Psoas muscle (tissue), 8 donors: ENCODE results near the gene B3GALT6. TPM values are rescaled to one million over a fixed set of nuclear protein-coding genes. Genes with fewer than 3 reads are reported as not detected.

Experiments used
- ATAC-seq, 4 donors: fragments of 200-7000 bp; cut with Tn5 transposase; one replicate each; pipeline ENCODE4 v1.9.1; 2020; ENCODE audit warnings: moderate library complexity in 3 of 4, mild to moderate bottlenecking in 2 of 4
- DNase-seq, 2 donors: peaks; one replicate each; pipeline ENCODE4 v3.0.0-alpha.2; 2020
- H3K27ac ChIP-seq: fragments of 200-600 bp; one replicate; pipeline ENCODE4 v1.8.0; 2022
- H3K27me3 ChIP-seq, 3 donors: fragments of 200-600 bp in 1 of 3; one replicate each; pipeline versions ENCODE4 v1.6.1 to v1.8.0; 2013 to 2022; ENCODE audit warnings: low read length in 2 of 3, mild to moderate bottlenecking in 2 of 3, moderate library complexity in 1 of 3; ENCODE audit not compliant: insufficient read depth in 3 of 3
- H3K36me3 ChIP-seq, 2 donors: fragments of 200-600 bp in 1 of 2; one replicate each; pipeline versions ENCODE4 v1.6.1 to v1.8.0; 2013 to 2022; ENCODE audit warnings: low read depth in 1 of 2, mild to moderate bottlenecking in 1 of 2, moderate library complexity in 1 of 2; ENCODE audit not compliant: insufficient read depth in 1 of 2
- H3K4me1 ChIP-seq: fragments of 200-600 bp; one replicate; pipeline ENCODE4 v1.8.0; 2022
- H3K4me3 ChIP-seq: fragments of 200-600 bp; one replicate; pipeline ENCODE4 v1.8.0; 2022; ENCODE audit warnings: mild to moderate bottlenecking
- H3K9me3 ChIP-seq: fragments of 200-600 bp; one replicate; pipeline ENCODE4 v1.8.0; 2022
- CTCF ChIP-seq: fragments of 200-600 bp; IDR thresholded peaks from one replicate; pipeline ENCODE4 v1.8.0; 2022; ENCODE audit warnings: antibody characterized with exemption
- WGBS, 3 donors: extraction: QIAGEN DNeasy Blood & Tissue Kit; methylation state at CpG; one replicate each; pipeline versions ENCODE4 v1.1.6 to v1.1.7; 2013; 5-methylcytosine and 5-hydroxymethylcytosine counted together
- intact Hi-C, 2 donors: fragments of 100-400 bp; cut with DNase I; formaldehyde crosslinking; loops; one replicate each; pipeline versions ENCODE4 v1.11.0 to v1.14.2; 2022
- polyA plus RNA-seq, 3 donors: library from polyadenylated mRNA; stranded (reverse); fragments of 200-250 nt; gene quantifications; one replicate each; pipeline ENCODE4 v1.2.3, GENCODE V29; 2013
- total RNA-seq, 4 donors: library from RNA; stranded (reverse); fragmentation: NEBNext Ultra II Directional in 2 of 4; extraction: Animal tissue kit (Norgen Biotek cat#: 25700) in 2 of 4; gene quantifications; one replicate each; pipeline versions ENCODE4 v1.2.1 to v1.2.4, GENCODE V29; 2021 to 2023
- donor health status: healthy with polysubstance abuse.
- donor health status: DM: no; HTN: no; CAD: no; lungs with moderate emphysema.
- donor health status: Bipolar disorder and iron deficiency.
- donor health status: healthy.
- donor health status: DM: yes; HTN: yes; CAD: no.
- donor health status: DM: no; HTN: no; CAD: no.
- donor health status: DM: no; HTN: no; CAD: no.
- donor health status: DM: yes; HTN: yes; CAD: no.

B3GALT6 gene
- total and polyA plus RNA-seq, 7 donors = 7.7 to 30.3 (median 11.4) TPM

DNA sequence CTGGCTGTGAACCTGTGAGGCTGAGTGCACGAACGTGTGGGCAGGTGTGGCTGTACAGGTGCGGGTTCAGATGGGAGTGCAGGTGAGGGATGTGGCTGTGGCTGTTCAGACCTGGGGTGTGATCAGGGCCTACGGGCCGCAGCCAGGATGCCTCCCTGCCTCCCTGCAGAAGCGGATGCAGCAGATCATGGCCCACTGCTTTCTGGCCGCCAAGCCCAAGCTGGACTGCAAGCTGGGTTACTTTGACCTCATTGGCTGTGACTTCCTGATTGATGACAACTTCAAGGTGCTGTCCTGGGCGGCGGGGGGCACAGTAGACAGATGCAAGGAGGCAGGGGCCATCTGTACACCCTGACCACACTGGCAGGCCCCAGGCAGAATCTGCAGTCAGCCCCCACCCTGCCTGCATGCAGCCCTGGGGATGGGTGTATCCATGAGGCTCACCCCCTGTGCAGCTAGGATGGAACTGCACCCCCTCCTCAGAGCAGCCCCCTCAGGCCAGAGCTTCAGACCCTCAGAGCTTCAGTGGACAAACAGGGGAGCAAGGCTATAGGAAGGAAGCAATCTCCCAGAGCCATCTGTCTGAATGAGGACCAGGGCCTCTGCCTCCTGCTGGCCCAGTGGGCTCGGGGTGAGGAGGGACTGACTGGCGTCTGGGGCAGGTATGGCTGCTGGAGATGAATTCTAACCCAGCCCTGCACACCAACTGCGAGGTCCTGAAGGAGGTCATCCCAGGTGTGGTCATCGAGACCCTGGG is 35.4 kb upstream of the B3GALT6 start:
- WGBS, 3 donors = 76 to 87% (median 84%) methylated on average over 13 of the region's 13 CpGs
- Histone ChIP-seq H3K27ac (no peak overlapping the region), H3K36me3 (no peaks in the 10 kb centered on the region), H3K4me3 (no peak overlapping the region), H3K9me3 (peaks cover 15% of the 10 kb centered on the region), H3K27me3 (peaks cover 0 to 22% (median 0%) of the 10 kb centered on the region in 3 donors), H3K4me1 (no peaks in the 10 kb centered on the region)
- ATAC-seq = no peak
- DNase-seq = peak; percentile 4 to 44
- intact Hi-C loops = no loop called here
- TF ChIP-seq CTCF = no peak

- WGBS, 3 donors = 88 to 91% (median 89%) methylated on average over 8 of the region's 8 CpGs
- intact Hi-C loops = no loop called here
- H3K27ac ChIP-seq = no peak overlapping the region
- no peak for TF ChIP-seq CTCF
- no peak for DNase-seq
- H3K36me3 ChIP-seq = no peaks in the 10 kb centered on the region
- peaks cover 15% of the 10 kb centered on the region for H3K9me3 ChIP-seq
- no peak for ATAC-seq
- H3K4me1 ChIP-seq = no peaks in the 10 kb centered on the region
- H3K4me3 ChIP-seq = no peak overlapping the region
- H3K27me3 ChIP-seq = peaks cover 0 to 23% (median 0%) of the 10 kb centered on the region in 3 donors
Measured at GRCh38 chr1:1197188-1197500, 34.9 kb upstream of the B3GALT6 start.

DNA sequence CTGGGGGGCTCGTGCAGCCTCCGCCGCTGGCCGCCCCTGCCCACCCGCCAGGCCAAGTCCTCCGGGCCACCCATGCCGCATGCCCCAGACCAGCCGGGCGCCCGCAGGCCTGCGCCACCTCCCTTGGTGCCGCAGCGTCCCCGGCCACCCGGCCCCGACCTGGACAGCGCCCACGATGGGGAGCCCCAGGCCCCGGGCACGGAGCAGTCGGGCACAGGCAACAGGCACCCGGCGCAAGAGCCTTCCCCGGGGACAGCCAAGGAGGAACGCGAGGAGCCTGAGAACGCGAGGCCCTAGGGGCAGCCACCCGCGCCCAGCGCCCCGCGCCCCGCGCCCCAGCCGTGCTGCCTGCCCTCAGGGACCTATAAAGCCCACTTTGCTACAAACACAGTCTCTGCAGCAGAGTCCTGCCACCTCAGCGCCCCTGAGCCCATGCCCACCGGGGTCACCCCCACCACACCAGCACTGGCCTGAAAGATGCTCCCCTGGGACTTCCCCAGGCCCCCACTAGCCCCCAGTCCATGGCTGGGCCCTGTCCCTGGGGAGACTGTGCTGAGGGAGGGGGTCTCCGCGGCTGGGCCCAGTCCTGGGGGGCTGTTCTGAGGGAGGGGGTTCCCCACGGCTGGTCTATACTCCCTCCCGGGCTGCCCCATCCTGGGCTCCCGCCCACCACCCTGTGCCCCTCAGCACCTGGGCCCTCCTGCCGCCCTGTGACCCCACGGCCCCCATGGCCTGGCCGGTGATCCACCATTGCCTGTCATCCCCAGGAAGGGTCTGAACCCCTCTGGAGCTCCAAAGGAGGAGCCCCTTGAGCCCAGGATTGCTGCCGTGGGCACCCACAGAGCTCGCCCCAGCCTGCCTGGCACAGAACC is 34.2 kb upstream of the B3GALT6 start:
- TF ChIP-seq CTCF = no peak
- Histone ChIP-seq H3K27me3 (peaks cover 0 to 23% (median 0%) of the 10 kb centered on the region in 3 donors), H3K9me3 (peaks cover 15% of the 10 kb centered on the region), H3K36me3 (no peaks in the 10 kb centered on the region), H3K4me3 (no peak overlapping the region), H3K4me1 (no peaks in the 10 kb centered on the region), H3K27ac (no peak overlapping the region)
- ATAC-seq (no peak), DNase-seq (peak; percentile 14 to 42)
- intact Hi-C loops = no loop called here
- 91 to 92% (median 92%) methylated on average over 32 to 48 of the region's 48 CpGs for WGBS, 3 donors

GRCh38 chr1:1198423-1199140 is 33.5 kb upstream of the B3GALT6 start:
- Histone ChIP-seq H3K9me3 (peaks cover 15% of the 10 kb centered on the region), H3K4me1 (no peaks in the 10 kb centered on the region), H3K27me3 (peaks cover 0 to 23% (median under 1%) of the 10 kb centered on the region in 3 donors), H3K4me3 (no peak overlapping the region), H3K36me3 (no peaks in the 10 kb centered on the region), H3K27ac (no peak overlapping the region)
- WGBS, 3 donors = 67 to 70% (median 67%) methylated on average over 22 to 23 of the region's 23 CpGs
- no peak for ATAC-seq
- DNase-seq = peak; percentile 11 to 38
- intact Hi-C loops = no loop called here
- TF ChIP-seq CTCF = no peak
